T-helper 1 cell treated with Interleukin-12 subunit alpha and Interleukin-12 subunit beta and Interleukin-4 antibody, amounts not matched to agents 30 ng/mL and 1 ng/mL, for 36 hours (primary cell): Measurements from ENCODE around the gene IL10RA. TPM values are rescaled to one million over a fixed set of nuclear protein-coding genes. Genes with fewer than 3 reads are reported as not detected.
"Not testable (repeated sequence)": the region's sequence is repeated elsewhere in the genome, so short reads cannot be mapped to it uniquely, and the experiment has no call there.

Experiments
- intact Hi-C: fragments of 100-400 bp; cut with micrococcal nuclease; formaldehyde crosslinking; loops from one replicate; pipeline ENCODE4 v1.15.1; 2024
- total RNA-seq: library from RNA; stranded (reverse); gene quantifications from 2 replicates; pipeline ENCODE4 v1.2.3, GENCODE V29; 2022

Gene IL10RA
- total RNA-seq, 1 donor from 2014 or later = 280 TPM

- intact Hi-C loops = loop anchor here (1.0 kb wide), 1 partner anchor 10 kb away; no protein-coding TSS in a partner anchor
These were observed 25.8 kb upstream of the IL10RA start for GRCh38 chr11:117960406-117960805.

GRCh38 chr11:117961896-117962295 is 24.3 kb upstream of the IL10RA start:
- intact Hi-C loops = no loop called here

DNA sequence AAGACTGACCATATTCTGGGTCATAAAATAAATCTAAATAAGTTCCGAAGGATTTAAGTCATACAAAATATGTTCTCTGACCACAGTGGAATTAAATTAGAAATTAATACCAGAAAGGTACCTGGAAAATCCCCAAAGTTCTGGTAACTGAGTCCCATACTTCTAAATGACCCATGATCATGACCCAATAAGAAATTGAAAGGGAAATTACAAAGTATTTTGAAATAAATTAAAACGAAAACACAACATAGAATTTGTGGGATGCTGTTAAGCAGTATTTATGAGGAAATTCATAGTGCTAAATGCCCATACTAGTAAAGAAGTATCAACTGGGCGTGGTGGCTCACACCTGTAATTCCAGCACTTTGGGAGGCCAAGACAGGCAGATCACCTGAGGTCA is 23.4 kb upstream of the IL10RA start:
- intact Hi-C loops = no loop called here

DNA sequence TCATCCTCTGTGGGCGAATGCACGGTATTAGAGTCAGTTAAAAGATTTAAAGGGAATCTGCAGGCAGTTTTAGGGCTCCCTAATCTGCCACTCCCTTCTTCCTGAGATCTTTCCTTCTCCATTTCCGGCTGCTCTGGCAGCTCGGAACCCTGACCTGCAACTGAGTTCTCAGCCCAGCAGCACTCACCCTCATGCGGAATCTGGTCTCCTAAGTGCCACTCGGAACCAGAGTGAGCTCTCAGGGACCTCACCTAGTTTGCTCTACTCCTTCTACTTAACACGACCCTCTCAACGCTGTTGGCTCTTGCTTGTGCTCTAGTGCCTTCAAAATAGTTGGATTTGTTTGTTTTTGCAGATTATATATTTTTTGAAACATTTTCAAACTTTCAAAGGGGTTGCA is 19.3 kb upstream of the IL10RA start:
- intact Hi-C loops = no loop called here

- intact Hi-C loops = no loop called here
These were observed 16.8 kb upstream of the IL10RA start for GRCh38 chr11:117969160-117969991.

GRCh38 chr11:117970400-117971024 is 15.7 kb upstream of the IL10RA start:
- intact Hi-C loops = loop anchor here (1.0 kb wide), 4 partner anchors 10 to 32 kb away; partner anchors contain the start of gene IL10RA

GRCh38 chr11:117972044-117972443 is 14.2 kb upstream of the IL10RA start:
- intact Hi-C loops = no loop called here

DNA sequence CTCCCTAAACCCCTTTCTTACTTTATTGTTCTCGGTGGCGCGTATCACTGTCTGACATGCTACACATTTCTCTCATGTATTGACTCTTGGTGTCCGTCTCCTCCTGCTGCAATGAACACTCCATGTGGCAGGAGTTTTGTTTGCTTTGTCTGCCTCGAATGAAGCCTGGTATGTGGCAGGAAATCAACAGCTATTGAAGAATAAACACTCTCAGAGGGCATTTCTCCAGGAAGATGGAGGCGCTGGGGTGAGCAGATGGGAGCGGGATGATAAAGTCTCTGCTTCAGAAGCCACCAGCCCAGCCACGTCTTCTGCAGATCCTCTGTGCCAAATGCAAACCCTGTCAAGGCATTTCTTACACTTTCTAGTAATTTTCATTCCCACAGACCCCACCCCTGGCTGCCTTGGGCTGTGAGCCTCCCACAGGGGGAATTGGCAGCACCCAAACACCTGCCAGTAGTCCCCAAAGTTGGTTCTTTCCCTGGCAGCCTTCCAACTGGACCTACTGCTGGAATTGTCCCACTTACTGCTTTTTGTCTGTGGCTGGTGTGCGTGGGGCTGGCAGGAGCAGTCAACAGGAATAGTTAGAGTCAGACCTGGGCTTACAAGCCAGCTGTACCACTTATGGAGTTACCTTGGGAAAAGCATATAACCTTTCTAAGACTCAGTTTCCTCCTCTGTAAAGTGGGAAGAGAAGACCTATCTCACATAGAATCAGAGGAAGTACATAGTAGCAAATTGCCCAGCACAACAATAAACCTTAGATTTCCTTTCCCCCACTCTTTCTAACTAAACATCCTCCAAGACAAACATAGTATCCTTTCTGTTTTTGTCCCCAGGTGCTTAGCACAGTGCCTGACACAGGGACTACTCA is 13.3 kb upstream of the IL10RA start:
- intact Hi-C loops = no loop called here

DNA sequence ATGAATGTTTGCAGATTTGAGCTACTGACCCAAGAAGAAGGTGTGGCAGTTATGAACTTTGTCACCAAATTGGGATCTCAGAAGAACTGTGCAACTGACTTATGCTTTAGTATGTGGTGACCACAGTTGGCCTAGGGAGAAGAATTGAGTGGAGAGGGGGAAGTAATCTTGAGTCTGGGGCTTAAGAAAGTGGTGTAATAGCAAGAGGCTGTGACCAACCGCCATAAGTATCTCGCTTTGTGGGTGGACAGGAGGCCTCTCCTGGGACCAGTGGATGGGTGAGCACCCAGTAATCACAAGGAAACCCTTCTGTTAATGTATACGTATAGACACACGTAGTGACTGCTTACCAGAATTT is 12.7 kb upstream of the IL10RA start:
- intact Hi-C loops = no loop called here

DNA sequence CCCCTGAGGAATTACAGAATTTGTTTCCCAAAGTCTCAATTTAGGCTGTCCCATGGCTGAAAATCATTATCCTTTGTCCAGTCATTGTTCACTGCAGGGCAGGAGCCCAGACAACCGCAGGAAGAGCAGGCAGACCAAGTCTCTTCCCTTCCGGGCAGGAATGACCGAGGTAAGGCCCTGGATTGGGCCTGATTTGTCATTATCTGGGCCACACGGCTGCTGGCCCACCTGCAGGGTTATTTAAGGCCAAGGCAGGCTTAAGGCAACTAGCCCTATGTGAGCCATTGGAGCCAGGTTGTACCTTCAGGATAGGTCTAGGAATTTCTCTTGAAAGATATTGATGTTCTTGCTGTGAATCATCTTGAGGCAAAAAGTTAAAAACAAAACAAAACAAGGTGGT is 9.7 kb upstream of the IL10RA start:
- intact Hi-C loops = loop anchor here (1.0 kb wide), 1 partner anchor 9 kb away; no protein-coding TSS in a partner anchor

- intact Hi-C loops = no loop called here
These were observed 9.2 kb upstream of the IL10RA start for GRCh38 chr11:117977029-117977428.

DNA sequence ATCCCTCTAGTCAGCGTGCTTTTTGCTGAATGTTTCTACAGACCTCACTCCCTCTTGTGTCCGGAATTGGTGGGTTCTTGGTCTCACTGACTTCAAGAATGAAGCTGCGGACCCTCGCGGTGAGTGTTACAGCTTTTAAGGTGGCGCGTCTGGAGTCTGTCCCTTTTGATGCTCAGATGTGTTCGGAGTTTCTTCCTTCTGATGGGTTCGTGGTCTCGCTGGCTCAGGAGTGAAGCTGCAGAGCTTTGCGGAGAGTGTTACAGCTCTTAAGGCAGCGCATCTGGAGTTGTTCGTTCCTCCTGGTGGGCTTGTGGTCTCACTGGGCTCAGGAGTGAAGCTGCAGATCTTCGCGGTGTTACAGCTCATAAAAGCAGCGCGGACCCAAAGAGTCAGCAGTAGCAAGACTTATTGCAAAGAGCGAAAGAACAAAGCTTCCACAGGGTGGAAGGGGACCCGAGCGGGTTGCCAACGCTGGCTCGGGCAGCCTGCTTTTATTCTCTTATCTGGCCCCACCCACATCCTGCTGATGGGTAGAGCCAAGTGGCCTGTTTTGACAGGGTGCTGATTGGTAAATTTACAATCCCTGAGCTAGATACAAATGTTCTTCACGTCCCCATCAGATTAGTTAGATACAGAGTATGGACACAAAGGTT is 8.5 kb upstream of the IL10RA start:
- intact Hi-C loops = not testable (repeated sequence)

GRCh38 chr11:117978291-117978910 is 7.8 kb upstream of the IL10RA start:
- intact Hi-C loops = not testable (repeated sequence)

GRCh38 chr11:117978991-117979390 is 7.2 kb upstream of the IL10RA start:
- intact Hi-C loops = no loop called here

- intact Hi-C loops = no loop called here
These were observed 6.5 kb upstream of the IL10RA start for GRCh38 chr11:117979481-117980211.

DNA sequence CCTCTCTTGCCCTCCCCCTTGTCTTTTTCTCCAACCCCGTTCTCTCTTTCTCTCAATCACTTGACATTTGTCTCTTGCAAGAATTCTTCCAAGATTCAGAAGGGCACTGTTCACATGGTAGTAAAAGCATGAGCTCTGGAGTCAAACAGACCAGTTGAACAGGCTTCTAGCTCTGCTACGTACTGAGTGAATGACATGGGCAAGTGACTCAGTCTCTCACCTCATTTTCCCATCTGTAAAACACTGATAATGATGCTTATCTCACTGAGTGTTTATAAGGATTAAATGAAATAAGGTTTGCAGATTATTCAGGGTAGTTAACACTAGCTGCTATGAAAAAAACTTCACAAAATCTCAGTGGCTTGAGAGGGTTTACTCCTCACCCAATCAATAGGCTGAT is 5.9 kb upstream of the IL10RA start:
- intact Hi-C loops = no loop called here

DNA sequence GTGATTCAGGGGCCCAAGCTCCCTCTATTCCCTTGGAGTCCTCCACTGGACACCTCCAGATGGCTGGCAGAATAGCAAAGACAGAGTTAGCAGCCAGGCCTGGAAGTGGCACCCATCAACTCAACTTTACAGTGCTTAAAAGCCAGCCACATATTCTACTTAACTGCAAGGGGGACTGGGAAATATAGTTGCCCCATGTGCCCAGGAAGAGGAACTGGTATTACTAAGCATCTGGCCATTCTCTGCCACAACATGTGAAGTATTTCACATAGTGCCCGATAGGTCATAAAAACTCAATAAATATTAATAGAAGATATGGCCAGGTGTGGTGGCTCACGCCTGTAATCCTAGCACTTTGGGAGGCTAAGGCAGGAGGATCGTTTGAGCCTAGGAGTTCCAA is 5.5 kb upstream of the IL10RA start:
- intact Hi-C loops = no loop called here

DNA sequence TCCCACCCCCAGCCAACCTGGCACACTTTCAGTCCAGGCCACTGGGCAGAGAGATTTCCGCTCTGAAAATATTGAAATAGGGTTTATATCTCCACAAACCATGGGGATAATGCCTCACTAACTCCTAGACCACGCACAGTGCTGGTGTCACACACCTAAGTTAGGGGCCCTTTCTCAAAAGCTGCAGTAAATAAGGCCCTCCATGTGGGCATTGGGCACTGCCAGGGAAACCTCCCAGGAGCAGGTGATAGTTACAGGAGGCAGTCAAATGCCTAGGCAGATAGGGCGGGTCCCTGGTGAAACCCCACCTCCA is 3.1 kb upstream of the IL10RA start:
- intact Hi-C loops = no loop called here

DNA sequence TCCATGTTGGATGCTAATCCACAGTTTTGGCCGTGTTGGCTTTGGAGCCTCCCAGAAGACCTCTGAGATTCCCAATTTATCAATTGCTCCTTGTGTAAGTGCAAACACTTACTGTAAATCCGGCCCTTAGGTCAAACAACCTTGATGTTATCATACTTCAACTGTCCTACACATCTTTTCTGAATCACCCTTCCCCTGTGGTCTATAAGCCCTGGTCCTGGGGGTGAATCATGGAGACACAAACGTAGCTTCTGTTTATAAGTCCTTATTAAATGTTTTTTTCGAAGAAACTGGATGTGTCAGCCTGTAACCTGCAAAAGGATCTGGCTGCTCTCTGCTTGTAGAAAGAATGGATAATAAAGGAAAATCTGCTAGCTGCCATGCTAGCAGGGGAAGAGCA is 1.7 kb upstream of the IL10RA start:
- intact Hi-C loops = no loop called here

DNA sequence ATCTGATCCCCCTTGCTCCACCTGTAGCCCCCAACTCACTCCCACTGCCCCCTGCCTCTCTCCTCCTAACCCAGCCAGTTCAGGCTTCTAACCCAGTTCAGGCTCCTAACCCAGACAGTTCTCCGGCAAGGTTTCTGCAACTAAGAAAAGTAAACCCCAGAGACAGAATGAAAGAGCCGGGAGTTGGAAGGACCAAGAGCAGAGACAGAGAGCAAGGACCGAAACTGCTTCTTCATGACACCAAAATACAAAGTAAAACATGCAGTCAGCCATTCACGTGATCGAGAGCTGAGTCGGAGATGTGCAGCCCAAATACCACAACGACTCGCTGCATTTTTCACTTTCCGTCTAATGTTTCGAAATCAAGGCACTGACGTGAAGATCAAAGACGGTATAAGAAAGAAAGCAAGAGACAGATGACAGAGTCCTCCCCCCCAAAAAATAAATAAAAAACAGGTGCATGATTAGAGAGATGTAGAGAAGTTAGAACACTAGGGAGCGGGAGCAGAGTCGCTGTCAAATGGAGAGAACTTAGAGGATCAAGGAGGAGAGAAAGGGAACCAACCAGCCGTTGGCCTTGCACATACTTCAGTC is 884 bp downstream of the IL10RA start:
- intact Hi-C loops = loop anchor here (1.0 to 5.0 kb wide), 11 partner anchors 14 to 806 kb away; partner anchors contain the start of gene JAML
